ENCODE measurements around the gene GIPC3.

DNA sequence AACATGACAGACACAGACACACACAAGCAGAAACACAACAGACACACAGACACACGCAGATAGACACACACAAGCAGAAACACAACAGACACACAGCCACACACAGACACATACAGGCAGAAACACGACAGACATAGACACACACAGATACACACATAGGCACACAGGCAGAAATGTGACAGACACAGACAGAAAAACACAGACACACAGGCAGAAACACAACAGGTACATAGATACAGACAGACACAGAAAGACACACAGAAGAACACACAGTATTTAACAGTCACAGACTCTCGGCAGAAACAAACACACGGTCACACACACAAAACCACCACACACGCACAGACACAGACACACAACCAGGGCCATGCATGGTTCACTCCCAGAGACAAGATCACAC lies 20.5 kb downstream of the GIPC3 start:
- TF ChIP-seq, protein P1, sequence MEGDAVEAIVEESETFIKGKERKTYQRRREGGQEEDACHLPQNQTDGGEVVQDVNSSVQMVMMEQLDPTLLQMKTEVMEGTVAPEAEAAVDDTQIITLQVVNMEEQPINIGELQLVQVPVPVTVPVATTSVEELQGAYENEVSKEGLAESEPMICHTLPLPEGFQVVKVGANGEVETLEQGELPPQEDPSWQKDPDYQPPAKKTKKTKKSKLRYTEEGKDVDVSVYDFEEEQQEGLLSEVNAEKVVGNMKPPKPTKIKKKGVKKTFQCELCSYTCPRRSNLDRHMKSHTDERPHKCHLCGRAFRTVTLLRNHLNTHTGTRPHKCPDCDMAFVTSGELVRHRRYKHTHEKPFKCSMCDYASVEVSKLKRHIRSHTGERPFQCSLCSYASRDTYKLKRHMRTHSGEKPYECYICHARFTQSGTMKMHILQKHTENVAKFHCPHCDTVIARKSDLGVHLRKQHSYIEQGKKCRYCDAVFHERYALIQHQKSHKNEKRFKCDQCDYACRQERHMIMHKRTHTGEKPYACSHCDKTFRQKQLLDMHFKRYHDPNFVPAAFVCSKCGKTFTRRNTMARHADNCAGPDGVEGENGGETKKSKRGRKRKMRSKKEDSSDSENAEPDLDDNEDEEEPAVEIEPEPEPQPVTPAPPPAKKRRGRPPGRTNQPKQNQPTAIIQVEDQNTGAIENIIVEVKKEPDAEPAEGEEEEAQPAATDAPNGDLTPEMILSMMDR (conservative IDR thresholded peaks at IDR 0.05; ENCODE audit: low read depth, low read length), result no peak
- TF ChIP-seq EZH2 (IDR thresholded peaks at IDR 0.05; ENCODE audit: borderline replicate concordance, low read depth, low read length, poor library complexity, severe bottlenecking), result no peak
